Measurements from ENCODE around the gene UBE2J1.
A peak's percentile ranks its signal among the peaks of the same experiment; 100 is the strongest.

Gene UBE2J1

GRCh38 chr6:89361171-89361570, 8.6 kb upstream of the UBE2J1 start:
- no peak for DNase-seq

DNA sequence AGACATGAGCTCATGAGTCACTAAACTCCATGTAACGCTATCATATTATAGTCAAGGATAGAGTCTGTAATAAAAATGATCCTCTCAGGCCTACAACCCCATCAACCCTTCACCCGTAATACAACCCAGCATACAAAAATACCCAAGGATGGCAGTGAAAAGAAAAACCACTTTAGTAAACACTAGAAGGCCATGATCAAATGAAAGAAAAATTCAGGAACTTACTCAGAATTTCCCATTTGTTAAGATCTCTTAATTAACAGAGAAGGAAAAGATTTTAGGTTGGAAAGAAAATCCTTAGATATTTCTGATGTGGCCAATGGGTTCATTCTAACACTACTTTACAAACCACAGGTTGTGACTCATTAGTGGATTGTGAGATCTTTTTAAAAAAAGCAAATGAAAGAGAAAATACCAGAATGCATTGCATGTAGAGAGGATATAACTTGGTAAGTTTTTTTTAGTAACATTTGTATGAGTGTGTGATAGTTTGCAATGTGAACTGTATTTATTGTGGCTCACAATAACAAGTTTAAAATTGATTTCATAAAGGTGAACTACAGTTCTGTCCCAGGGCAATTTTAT, 8.0 kb upstream of the UBE2J1 start:
- no peak for DNase-seq

- no peak for DNase-seq
Measured at GRCh38 chr6:89359561-89359960, 7.0 kb upstream of the UBE2J1 start.

GRCh38 chr6:89357390-89357789, 4.9 kb upstream of the UBE2J1 start:
- DNase-seq: no peak

DNA sequence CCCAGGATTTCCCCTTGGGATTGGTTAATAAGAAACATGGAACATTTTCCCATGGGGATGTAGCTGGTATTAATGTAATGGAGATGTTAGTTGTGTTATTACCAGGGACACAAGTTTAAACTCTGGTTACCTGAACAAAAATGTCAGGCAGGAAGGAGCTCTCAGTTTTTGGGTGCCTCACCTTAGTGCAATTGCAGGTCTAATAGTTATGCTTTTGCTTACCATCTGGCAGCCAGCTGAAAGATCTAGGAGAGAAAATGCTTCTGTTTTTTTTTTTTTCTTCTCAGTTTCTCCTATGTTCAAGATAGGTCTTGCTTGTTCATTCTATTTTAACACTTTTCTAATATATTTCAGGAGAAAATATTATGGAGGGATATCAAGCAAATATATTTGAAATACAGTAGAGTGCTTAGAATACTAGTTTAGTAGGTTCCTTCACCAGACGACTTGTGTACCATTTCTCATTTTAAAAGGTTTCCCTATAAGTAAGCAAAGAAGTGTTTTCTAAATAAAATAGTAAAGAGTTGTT, 4.2 kb upstream of the UBE2J1 start:
- DNase-seq: no peak

- no peak for DNase-seq
Measured at GRCh38 chr6:89355511-89356194, 3.1 kb upstream of the UBE2J1 start.

GRCh38 chr6:89353702-89354392, 1.3 kb upstream of the UBE2J1 start:
- DNase-seq: peak; percentile 45 to 46

DNA sequence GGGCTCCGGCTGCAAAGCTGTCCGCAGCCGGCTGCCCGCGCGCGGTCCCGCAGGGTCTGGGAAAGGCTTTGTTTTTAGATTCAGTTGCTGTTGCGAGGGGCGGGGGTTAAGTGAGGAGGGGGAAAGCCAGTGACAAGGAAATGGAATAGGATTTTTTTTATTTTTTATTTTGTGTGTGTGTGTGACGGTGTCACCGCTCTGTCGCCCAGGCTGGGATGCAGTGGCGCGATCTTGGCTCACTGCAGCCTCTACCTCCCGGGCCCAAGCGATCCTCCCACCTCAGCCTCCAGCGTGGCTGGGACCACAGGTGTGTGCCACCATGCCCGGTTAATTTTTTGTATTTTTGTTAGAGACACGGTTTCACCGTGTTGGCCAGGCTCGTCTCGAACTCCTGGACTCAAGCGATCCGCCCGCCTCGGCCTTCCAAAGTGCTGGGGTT, 615 bp upstream of the UBE2J1 start:
- DNase-seq: no peak

- peak in 1 of 2 experiments; percentile 52 for DNase-seq
Measured at GRCh38 chr6:89351671-89352277, 748 bp downstream of the UBE2J1 start.

DNA sequence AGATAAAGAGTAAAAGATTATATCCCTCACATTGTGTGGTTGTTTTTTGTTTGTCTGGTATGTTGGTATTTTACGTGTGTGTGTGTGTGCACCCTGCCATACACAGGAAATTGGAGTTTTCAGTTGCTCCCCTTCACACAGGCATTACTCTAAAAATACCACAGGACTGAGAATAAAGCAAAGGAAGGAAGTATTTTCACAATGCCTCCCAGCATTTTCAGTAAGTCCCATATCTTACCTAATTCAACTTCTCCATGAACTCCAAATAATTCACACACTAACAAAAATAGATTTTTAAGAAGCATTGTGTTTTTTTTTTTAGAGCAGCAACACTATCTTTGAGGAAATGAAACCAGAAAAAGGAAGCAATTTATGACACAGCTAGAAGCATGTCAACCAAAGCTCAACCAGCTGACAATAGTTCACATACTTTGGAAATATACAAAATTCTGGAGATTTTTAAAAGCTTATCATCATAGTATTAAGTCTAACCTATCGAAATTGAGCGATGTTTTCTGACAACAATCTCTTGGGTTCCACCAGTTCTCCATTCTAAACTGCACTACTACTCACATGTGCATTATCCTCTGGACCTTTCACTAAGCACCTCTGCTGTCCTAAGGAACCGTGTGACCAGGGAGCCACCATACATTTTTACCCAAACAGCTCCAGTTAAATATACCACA, 2.1 kb downstream of the UBE2J1 start:
- no peak for DNase-seq

- DNase-seq: no peak
Measured at GRCh38 chr6:89348372-89348771, 4.2 kb downstream of the UBE2J1 start.

GRCh38 chr6:89347825-89348224, 4.7 kb downstream of the UBE2J1 start:
- DNase-seq: peak in 1 of 2 experiments; percentile 13

GRCh38 chr6:89346433-89346832, 6.1 kb downstream of the UBE2J1 start:
- DNase-seq: no peak

DNA sequence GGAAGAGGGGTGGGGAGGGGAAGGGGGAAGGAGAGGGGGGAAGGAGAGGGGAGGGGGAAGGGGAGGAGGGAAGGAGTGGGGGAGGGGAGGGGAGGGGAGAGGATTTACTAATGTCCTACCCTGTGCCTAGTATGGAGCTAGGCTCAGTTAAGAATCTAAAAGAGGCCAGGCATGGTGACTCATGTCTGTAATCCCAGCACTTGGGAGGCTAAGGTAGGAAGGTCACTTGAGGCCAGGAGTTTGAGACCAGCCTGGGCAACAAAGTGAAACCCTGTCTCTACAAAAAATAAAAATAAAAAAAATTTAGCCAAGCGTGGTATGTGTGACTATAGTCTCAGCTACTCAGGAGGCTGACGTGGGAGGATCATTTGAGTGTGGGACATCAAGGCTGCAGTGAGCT, 13.0 kb downstream of the UBE2J1 start:
- DNase-seq: no peak

DNA sequence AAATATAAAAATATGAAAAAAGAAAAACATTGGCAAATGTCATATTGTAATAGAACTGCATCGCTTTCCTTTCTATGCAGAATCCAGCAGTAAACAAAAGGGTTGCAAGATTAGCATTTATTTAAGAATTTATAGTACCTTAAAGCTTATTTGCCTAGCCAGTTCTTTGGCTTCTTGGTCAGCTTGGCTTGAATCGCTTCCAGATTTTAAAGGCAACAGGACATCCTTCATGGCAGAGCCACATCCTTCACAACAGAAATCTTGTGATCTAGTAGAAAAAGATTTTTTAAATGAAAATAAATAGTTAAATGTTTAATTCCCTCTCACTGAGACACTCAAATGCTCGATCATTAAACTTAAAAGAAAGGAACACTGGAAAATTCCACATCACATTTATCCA, 17.4 kb downstream of the UBE2J1 start:
- DNase-seq: no peak

DNA sequence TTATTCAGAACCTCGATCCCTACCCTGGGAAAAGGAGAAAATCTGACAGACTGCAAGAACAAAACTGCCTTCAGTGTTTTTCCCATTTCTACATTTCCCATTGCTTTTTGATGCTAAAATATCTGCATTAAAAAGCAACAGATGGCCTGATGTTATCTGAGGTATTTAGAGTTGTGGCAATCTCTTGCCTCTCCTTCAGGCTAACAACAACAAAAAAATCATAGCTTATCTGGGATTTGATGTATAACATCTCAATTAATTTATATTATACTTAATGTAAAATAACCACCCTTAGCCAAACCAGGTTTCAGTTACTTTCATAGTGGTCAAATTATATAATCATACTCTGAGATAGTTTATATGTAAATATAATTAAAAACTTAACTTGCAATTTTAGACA, 21.6 kb downstream of the UBE2J1 start:
- DNase-seq: no peak

GRCh38 chr6:89328976-89329375, 23.5 kb downstream of the UBE2J1 start:
- DNase-seq: no peak

GRCh38 chr6:89324304-89324703, 28.2 kb downstream of the UBE2J1 start:
- DNase-seq: no peak

DNA sequence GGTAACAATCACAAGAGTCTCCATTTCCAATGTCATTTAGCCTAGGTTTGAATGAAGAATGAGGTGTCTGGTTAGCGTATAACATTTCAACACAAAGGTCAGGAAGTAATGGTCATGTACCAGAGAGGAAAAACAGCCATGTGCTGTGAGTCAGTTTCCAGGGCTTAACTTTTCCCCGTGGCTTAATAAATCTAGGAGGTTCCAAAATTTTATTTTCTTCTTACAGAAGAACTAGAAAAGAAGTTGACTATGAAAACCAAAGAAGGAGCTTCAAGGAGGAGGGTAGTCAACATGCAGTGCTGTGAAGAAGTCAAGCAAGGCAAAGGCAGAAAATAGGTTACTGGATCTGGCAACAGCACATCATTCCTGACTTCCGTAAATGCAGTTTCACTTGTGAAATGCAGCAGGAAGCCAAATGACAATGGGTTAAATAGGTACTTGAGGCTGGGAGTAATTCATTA, 29.0 kb downstream of the UBE2J1 start:
- DNase-seq: no peak

DNA sequence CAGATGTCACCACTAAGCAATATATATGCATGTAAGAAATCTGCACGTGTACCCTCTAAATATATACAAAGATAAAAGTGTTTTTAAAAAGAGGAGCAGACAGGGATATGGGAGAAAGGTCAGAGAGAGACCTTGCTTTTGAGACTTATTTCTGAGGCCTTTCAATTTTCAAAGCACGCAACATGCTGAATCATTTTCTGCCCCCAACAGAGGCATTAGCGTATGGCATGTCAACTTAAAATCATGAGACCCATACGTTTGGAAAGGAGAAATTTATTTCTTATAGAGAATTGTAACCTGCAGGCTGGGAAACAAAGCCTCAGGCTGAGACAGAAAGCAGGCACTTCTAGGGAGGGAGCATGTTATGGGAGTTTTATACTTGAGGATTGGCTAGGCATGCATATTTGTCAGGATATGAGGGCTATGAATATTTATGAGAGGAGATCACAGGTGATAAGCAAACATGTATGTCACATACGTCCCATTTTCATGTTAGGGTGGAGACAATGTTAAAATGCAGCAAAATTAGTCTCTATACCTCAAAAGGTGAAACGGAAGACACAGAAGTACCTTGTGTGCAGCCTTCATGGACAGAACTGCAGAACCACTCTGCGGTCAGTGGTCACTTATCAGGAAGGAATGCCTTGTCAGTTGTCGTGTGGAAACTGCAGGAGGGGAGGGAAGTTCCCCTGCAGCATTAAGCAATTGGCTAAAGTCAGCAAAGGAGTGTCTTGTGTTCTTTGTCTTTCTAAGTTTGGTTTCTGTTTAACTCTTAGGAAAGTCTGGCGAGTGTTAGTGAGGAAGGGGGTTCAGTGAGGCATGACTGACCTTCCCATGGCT, 31.2 kb downstream of the UBE2J1 start:
- DNase-seq: no peak

- no peak for DNase-seq
Measured at GRCh38 chr6:89320012-89320559, 32.4 kb downstream of the UBE2J1 start.

DNA sequence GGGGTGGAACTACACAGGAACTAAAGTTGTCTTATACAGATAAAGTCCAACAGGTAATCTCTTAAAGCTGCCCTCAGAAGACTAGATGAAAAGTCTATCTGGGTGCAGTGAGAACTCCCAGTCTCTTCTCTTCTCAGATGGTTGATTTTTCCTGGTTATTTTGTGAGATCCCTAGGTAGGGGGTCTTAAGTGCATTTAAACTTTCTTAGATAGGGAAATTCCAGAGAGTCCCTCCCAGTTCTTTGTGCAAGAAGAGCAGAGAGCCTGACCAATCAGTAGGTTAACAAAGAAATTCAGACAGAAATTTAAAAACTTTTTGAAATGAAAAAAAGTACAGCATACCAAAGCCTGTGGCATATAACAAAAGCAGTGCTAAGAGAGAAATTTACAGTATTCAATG, 35.5 kb downstream of the UBE2J1 start:
- no peak for DNase-seq

All from NCI-H526 (cell line).